Camera-type eye (tissue), 1 donor: ENCODE results near the gene ZCWPW1. TPM values are rescaled to one million over a fixed set of nuclear protein-coding genes. Genes with fewer than 3 reads are reported as not detected.

Experiments
- total RNA-seq: library from RNA; depleted of rRNA; stranded (reverse); fragments of >200 nt; gene quantifications from one replicate; pipeline ENCODE4 v1.2.3, GENCODE V29; 2014

Gene ZCWPW1, protein sequence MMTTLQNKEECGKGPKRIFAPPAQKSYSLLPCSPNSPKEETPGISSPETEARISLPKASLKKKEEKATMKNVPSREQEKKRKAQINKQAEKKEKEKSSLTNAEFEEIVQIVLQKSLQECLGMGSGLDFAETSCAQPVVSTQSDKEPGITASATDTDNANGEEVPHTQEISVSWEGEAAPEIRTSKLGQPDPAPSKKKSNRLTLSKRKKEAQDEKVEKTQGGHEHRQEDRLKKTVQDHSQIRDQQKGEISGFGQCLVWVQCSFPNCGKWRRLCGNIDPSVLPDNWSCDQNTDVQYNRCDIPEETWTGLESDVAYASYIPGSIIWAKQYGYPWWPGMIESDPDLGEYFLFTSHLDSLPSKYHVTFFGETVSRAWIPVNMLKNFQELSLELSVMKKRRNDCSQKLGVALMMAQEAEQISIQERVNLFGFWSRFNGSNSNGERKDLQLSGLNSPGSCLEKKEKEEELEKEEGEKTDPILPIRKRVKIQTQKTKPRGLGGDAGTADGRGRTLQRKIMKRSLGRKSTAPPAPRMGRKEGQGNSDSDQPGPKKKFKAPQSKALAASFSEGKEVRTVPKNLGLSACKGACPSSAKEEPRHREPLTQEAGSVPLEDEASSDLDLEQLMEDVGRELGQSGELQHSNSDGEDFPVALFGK
- 2.9 TPM for total RNA-seq

GRCh38 chr7:100428199-100428966 is at the start of gene ZCWPW1:
TSS of gene ZCWPW1 (minus strand) at chr7:100428703. CDS start at chr7:100420649, 8,054 bp downstream.

GRCh38 chr7:100464210-100464660 is 35.7 kb upstream of the ZCWPW1 start, which contains the start of gene SPACDR:
TSS of gene SPACDR (minus strand) at chr7:100464260. CDS start at chr7:100464025, 235 bp downstream.

GRCh38 chr7:100429637-100430492 is 1.4 kb upstream of the ZCWPW1 start, which contains the start of gene MEPCE:
TSS of gene MEPCE (plus strand) at chr7:100429831. CDS start at chr7:100430019, 188 bp downstream.

GRCh38 chr7:100373261-100373831 is 55.2 kb downstream of the ZCWPW1 start, which contains the start of gene PILRA:
TSS of gene PILRA (plus strand) at chr7:100373487. CDS start at chr7:100373657, 170 bp downstream.

DNA sequence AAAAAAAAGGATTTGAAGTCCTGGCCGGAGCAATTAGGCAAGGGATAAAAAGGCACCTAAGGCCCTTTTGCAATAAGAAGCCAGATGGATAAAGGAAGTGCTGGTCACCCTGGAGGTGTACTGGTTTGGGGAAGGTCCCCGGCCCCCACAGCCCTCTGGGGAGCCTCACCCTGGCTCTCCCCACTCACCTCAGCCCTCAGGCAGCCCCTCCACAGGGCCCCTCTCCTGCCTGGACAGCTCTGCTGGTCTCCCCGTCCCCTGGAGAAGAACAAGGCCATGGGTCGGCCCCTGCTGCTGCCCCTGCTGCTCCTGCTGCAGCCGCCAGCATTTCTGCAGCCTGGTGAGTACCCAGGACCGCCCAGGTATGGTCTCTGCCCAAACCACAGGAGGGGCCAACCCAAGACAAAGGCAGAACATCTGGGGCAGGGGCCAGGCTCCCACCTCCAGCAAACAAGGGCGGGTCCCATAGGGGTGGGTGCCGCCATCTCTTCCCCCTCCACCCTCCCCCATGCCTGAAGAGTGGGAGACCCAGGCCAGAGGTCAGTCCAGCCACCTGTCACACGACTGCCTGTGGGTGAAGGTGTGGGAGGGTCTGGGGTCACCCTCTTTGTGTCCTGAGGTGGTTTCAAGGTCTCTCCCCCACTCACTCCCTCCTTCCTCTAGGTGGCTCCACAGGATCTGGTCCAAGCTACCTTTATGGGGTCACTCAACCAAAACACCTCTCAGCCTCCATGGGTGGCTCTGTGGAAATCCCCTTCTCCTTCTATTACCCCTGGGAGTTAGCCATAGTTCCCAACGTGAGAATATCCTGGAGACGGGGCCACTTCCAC is 70.3 kb downstream of the ZCWPW1 start, which contains the start of gene PILRB:
Gene PILRB, plus strand, starts transcription at position 91 of the 830 bp plus-strand sequence. Its CDS starts 186 bp downstream, at position 277.

Other genes with a start within 250 kb of the ZCWPW1 start
- 0.33 TPM for gene PVRIG, start 208.8 kb downstream of the ZCWPW1 start, total RNA-seq
- not detected for gene SPDYE3, start 121.0 kb downstream of the ZCWPW1 start, total RNA-seq
- 33.3 TPM for gene PILRB, start 70.6 kb downstream of the ZCWPW1 start, total RNA-seq
- gene PILRA, start 55.2 kb downstream of the ZCWPW1 start, total RNA-seq: 1.8 TPM
- 27.2 TPM for gene MEPCE, start 1.1 kb upstream of the ZCWPW1 start, total RNA-seq
- gene PPP1R35, start 7.8 kb upstream of the ZCWPW1 start, total RNA-seq: 13.9 TPM
- gene SPACDR, start 35.6 kb upstream of the ZCWPW1 start, total RNA-seq: not detected
- 29.0 TPM for gene TSC22D4, start 50.5 kb upstream of the ZCWPW1 start, total RNA-seq
- 6.0 TPM for gene NYAP1, start 55.2 kb upstream of the ZCWPW1 start, total RNA-seq
- gene AGFG2, start 110.5 kb upstream of the ZCWPW1 start, total RNA-seq: 7.5 TPM
- gene SAP25, start 145.2 kb upstream of the ZCWPW1 start, total RNA-seq: not detected
- gene LRCH4, start 157.4 kb upstream of the ZCWPW1 start, total RNA-seq: 41.8 TPM
- 2.5 TPM for gene FBXO24, start 157.6 kb upstream of the ZCWPW1 start, total RNA-seq
- gene PCOLCE, start 173.7 kb upstream of the ZCWPW1 start, total RNA-seq: 198 TPM
- gene MOSPD3, start 183.8 kb upstream of the ZCWPW1 start, total RNA-seq: 10.0 TPM
- gene TFR2, start 212.8 kb upstream of the ZCWPW1 start, total RNA-seq: 6.2 TPM
- gene ACTL6B, start 227.7 kb upstream of the ZCWPW1 start, total RNA-seq: 14.7 TPM
- gene GNB2, start 245.0 kb upstream of the ZCWPW1 start, total RNA-seq: 103 TPM